Neuron (in vitro differentiated cells): ENCODE data around the gene PNPT1.
A peak's percentile ranks its signal among the peaks of the same experiment; 100 is the strongest.

Experiments
- H2AFZ ChIP-seq: one replicate; pipeline ENCODE4 v1.6.1; 2013; ENCODE audit warnings: low read depth, mild to moderate bottlenecking, inconsistent platforms, low read length, moderate library complexity
- H3K27me3 ChIP-seq: one replicate; pipeline ENCODE4 v1.6.1; 2013; ENCODE audit warnings: low read length; ENCODE audit not compliant: insufficient read depth
- H3K36me3 ChIP-seq: one replicate; pipeline ENCODE4 v1.6.1; 2013; ENCODE audit warnings: low read length; ENCODE audit not compliant: insufficient read depth
- H3K4me1 ChIP-seq: one replicate; pipeline ENCODE4 v1.6.1; 2013; ENCODE audit warnings: low read length; ENCODE audit not compliant: insufficient read depth
- H3K4me3 ChIP-seq: 2 replicates; pipeline ENCODE4 v1.5.1; 2013; ENCODE audit warnings: mild to moderate bottlenecking, low read length, moderate library complexity
- H3K9me3 ChIP-seq: one replicate; pipeline ENCODE4 v1.6.1; 2013; ENCODE audit warnings: low read length

Gene PNPT1

DNA sequence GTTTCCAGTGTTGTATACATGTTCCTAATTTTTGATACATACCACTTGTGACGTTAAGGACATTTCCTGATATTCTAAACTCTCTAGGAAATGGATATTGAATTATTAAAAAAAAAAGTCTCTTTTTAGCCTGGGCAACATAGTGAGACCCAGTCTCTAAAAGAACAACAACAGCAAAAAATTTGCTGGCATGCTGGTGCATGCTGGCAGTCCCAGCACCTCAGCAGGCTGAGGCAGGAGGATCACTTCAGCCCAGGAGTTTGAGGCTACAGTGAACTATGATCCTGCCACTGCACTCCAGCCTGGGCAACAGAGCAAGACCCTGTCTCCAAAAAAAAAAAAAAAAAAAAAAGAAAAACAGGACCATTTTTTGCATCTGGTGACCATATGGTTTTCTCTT lies 65.7 kb downstream of the PNPT1 start:
- H2AFZ ChIP-seq, result no peak overlapping the region
- no peaks in the 10 kb centered on the region for H3K27me3 ChIP-seq
- H3K4me1 ChIP-seq, result no peaks in the 10 kb centered on the region

DNA sequence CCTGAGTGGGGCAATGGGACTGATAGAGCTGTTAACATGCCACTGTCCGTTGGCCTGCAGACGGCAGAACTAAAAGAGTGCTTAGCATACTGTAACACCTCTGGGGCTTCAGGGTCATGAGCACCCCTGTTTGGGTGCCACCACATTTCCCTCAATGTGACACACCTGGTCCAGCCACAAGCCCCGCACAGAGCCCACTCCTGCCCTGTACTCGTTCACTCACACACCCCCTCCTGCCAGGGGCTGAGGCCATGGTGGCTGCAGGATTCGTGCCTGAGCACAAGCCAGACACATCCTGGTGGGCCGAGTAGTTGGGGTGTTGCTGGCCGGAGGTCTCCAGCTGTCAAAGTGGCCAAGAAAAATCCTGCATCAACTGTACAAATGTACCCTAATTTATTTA lies 71.8 kb downstream of the PNPT1 start:
- Histone ChIP-seq H3K4me1 (peaks cover 9% of the 10 kb centered on the region), H3K9me3 (no peaks in the 10 kb centered on the region), H3K36me3 (peaks cover 10% of the 10 kb centered on the region), H2AFZ (no peak overlapping the region), H3K27me3 (no peaks in the 10 kb centered on the region), H3K4me3 (no peak overlapping the region)

More for the DNA sequence above, 65.7 kb downstream of the PNPT1 start:
- Histone ChIP-seq H3K9me3 (no peaks in the 10 kb centered on the region), H3K4me3 (no peak overlapping the region), H3K36me3 (peaks cover 12% of the 10 kb centered on the region)

DNA sequence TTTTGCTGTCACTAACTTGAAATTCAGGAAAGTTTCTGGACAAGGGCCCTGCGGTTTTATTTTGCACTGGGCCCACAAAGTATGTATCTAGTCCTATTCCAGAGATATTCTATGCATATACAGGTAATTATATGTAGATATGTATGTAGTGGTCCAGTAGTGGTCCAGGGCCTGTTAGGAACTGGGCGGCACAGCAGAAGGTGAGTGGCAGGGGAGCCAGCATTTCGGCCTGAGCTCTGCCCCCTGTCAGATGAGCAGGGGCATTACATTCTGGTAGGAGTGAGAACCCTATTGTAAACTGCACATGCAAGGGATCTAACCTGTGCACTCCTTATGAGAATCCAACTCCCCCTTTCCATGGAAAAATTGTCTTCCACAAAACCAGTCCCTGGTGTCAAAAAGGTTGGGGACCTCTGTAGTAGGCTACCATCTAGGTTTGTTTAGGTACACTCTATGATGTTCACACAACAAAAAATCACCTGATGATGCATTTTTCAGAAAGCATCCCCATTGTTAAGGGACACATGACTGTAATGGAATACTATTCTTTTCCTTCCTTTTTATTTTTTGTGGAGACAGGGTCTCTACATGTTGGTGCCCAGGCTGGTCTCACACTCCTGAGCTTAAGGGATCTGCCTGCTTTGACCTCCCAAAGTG lies 73.4 kb downstream of the PNPT1 start:
- Histone ChIP-seq H3K36me3 (peaks cover 8% of the 10 kb centered on the region), H3K9me3 (no peaks in the 10 kb centered on the region), H2AFZ (no peak overlapping the region), H3K4me1 (peaks cover 17% of the 10 kb centered on the region), H3K27me3 (no peaks in the 10 kb centered on the region), H3K4me3 (no peak overlapping the region)

DNA sequence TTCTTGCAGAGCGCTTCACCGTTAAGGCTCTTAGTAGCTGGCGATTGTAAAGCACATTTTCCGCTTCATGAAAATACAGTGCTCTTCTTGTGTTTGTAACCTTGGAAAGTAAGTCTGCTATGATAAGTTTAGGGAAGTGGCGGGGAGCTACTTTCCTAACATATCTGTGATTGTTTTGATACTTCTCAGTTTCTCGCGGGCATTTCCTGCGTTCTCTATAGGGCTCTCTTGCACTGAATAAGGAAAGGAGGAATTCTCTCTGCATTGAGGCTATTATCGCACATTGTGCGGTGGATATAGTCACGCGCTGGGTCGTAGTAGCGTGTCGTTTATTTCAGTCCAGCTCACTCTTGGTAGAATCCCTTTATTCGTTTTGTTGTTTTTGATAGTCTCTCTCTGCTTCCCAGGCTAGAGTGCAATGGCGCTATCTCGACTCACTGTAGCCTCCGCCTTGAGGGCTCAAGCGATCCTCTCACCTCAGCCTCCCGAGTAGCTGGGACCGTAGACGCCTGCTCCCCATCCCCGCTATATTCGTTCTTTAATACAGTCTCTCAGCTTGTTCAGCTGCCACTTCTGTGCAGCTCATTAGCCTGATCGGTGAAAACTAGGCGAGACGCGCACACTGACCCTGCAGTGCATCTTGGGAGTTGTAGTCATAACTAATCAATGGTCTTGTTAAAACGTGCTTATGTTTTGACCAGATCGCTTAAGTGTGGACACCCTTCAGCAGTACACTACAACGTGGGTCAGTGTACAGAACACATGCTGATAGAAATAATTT lies 75.2 kb downstream of the PNPT1 start:
- Histone ChIP-seq H3K9me3 (no peaks in the 10 kb centered on the region), H3K4me3 (peak overlapping the region; percentile 95), H3K27me3 (no peaks in the 10 kb centered on the region), H3K4me1 (peaks cover 20% of the 10 kb centered on the region), H3K36me3 (peaks cover 22% of the 10 kb centered on the region), H2AFZ (peak overlapping the region; percentile 47)

DNA sequence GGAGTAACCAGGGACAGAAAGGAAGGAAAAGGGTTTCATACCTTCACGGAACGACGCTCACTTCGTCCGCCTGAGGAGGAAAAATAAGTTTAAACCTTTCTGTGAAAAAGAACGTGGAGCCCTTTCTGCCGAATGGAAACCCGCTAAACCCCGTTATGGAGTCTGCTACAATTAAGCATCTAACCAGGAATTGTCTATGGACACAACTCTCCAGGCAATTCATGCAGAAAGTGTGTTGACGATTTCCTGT lies 75.7 kb downstream of the PNPT1 start:
- Histone ChIP-seq H3K27me3 (no peaks in the 10 kb centered on the region), H2AFZ (peak overlapping the region; percentile 47), H3K9me3 (no peaks in the 10 kb centered on the region), H3K4me1 (peaks cover 20% of the 10 kb centered on the region), H3K4me3 (peak overlapping the region; percentile 95), H3K36me3 (peaks cover 27% of the 10 kb centered on the region)

DNA sequence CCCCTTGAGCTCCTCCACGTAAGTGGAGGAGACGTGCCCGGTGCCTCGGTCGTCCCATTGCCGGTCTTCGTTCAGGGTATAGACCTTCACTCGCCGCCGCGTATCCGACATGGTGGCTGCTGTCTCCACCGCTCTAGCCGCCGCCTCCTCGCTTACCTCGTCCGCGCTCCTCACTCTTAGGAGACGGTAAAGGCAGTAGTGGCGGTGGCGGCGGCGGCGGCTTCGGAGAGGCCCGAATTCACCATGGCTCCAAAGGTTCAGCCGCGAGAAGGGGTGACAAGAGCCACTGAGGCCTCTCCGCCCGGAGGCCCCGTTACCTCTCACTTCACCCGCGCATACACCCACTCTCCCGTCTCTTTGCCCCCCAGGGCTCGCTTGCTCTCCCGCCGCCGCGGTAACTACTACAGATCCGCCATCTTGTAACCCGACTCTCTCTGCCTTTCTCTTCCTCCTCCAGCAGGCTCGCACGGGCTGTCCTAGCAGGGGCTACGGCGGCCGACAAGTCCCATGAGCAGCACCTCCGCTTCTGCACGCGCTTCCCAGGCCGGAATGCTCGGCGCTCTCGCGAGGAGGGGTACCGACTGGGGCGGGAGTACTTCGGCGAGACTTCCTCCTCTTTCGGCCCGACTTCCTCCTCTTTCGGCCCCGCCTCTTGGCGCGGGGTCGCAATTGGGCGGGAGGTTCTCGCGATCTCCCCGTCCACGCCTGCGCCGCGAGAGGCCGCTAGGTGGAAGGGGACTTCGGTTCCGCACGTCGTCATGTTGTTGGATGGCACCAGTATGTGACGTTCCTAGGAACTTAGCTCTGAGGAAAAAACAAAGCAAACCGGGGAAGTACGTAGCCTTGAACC lies 76.2 kb downstream of the PNPT1 start, which contains the start of gene PPP4R3B:
Gene PPP4R3B (minus strand): TSS at position 448 of the 850 bp plus-strand sequence. CDS start 337 bp downstream, at position 111.
- Histone ChIP-seq H3K4me3 (peak within 1 kb of the TSS; percentile 95), H3K27me3 (no peaks in the 10 kb centered on the region), H2AFZ (peak within 1 kb of the TSS; percentile 47), H3K9me3 (no peaks in the 10 kb centered on the region), H3K36me3 (peaks cover 32% of the 10 kb centered on the region), H3K4me1 (peaks cover 20% of the 10 kb centered on the region)

DNA sequence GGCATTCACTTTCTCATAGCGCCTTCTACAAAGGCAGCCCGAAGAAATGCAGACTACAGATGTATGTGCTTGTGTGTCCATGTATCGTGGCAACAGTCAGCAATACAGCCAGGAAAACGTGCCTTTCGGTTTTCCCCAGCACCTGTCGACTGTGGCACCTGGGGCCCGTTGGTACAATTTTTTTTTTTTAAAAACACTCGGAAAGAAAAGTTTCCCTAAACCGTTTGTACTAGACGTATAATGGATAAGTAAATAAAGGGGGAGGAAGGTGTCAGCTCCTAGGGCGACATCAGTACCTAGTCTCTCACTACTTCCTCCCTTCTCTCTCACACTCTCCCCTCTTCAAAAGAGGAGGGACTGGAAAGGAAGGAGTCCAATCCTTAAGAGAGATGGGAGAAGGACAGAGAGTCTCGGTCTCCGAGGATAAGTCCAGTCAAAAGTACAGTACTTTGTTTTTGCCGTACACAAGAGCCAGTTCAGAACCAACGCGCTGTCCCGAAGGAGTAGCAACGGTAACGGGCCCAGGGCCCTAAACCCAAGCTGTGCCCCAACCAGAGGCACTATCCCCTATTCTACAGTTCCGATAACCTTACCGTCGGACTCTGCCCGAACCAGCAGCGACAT lies 77.0 kb downstream of the PNPT1 start:
- no peaks in the 10 kb centered on the region for H3K27me3 ChIP-seq
- peak overlapping the region; percentile 29 for H2AFZ ChIP-seq
- peak overlapping the region; percentile 95 for H3K4me3 ChIP-seq
- peaks cover 36% of the 10 kb centered on the region for H3K36me3 ChIP-seq
- no peaks in the 10 kb centered on the region for H3K9me3 ChIP-seq
- H3K4me1 ChIP-seq, result peaks cover 20% of the 10 kb centered on the region

DNA sequence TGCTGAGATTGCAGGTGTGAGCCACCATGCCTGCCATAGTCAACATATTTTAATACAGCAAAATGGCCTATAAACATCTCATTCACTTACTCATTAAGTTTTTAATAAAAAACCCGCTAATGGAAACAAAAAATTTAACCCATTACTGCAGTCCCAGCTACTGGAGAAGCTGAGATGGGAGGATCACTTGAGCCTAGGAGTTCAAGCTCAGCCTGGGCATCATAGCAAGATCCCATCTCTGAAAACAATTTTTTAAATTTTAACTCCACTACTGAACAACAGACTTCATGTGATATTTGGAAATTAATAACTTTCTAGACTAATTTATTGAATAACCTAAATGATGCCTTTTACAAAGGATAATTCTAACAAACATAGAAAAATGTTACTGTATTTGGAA lies 81.6 kb downstream of the PNPT1 start:
- Histone ChIP-seq H3K9me3 (no peaks in the 10 kb centered on the region), H3K36me3 (peaks cover 38% of the 10 kb centered on the region), H2AFZ (no peak overlapping the region), H3K4me1 (peaks cover 11% of the 10 kb centered on the region), H3K27me3 (no peaks in the 10 kb centered on the region), H3K4me3 (no peak overlapping the region)

DNA sequence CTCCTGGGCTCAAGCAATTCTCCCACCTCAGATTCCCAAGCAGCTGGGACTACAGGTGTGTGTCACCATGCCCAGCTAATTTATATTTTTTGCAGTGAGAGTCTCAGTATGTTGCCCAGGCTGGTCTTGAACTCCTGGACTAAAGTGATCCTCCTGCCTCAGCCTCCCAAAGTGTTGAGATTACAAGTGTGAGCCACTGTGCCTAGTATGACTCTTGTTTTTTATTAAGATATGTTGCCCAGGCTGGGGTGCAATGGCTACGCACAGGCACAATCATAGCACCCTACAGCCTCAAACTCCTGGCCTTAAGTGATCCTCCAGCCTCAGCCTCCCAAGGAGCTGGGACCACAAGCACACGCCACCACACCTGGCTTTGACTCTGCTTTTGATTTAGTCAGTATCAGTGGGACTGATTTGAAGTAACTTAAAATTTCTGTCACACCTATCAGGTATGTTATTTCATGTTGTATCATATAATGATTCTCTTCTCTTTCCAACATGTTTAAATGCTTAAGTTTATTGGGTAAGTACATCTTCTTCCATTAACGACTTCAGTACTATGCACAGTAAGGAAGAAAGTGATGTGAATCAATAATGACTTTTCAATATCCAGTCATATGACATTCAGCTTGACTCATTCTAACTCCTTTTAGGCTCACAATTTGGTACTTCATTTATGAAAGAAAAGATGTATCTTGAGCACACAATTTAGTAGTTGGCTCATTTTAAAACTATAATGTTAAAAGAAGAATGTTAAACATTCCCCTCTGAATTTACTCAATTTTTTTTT lies 82.5 kb downstream of the PNPT1 start:
- peaks cover 10% of the 10 kb centered on the region for H3K4me1 ChIP-seq
- H3K36me3 ChIP-seq, result peaks cover 38% of the 10 kb centered on the region
- H3K27me3 ChIP-seq, result no peaks in the 10 kb centered on the region
- no peak overlapping the region for H2AFZ ChIP-seq
- no peak overlapping the region for H3K4me3 ChIP-seq
- H3K9me3 ChIP-seq, result no peaks in the 10 kb centered on the region

DNA sequence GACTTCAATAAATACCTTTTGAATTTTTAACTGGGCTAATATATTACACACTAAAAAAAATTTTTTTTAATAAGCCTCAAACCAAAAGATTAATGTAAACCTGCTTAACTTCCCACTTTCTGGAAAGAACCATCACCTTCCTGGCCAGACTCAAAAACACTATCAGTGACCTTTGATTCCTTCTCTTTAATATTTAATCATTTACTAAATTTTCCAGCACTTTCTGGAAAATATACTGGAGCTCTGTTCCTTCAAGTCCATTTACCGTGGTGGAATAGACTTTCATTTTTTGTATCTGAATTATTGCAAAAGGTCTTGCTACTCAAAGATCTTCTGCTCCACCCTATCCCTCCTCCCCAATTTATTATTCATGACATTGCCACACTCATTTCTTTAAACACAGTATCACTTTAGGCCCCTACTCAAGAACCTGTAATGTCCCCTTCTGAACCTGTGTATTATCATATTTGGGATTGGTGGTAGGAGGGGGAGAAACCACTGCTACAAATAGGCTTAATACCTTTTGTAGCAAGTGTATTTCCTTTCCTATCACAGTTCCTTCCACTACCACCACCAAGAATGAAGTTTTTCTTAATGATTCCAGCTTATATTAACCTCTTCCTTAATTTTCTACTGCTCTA lies 83.6 kb downstream of the PNPT1 start:
- Histone ChIP-seq H3K4me1 (peaks cover under 1% of the 10 kb centered on the region), H3K4me3 (no peak overlapping the region), H3K9me3 (no peaks in the 10 kb centered on the region), H3K27me3 (no peaks in the 10 kb centered on the region), H3K36me3 (peaks cover 35% of the 10 kb centered on the region), H2AFZ (no peak overlapping the region)

DNA sequence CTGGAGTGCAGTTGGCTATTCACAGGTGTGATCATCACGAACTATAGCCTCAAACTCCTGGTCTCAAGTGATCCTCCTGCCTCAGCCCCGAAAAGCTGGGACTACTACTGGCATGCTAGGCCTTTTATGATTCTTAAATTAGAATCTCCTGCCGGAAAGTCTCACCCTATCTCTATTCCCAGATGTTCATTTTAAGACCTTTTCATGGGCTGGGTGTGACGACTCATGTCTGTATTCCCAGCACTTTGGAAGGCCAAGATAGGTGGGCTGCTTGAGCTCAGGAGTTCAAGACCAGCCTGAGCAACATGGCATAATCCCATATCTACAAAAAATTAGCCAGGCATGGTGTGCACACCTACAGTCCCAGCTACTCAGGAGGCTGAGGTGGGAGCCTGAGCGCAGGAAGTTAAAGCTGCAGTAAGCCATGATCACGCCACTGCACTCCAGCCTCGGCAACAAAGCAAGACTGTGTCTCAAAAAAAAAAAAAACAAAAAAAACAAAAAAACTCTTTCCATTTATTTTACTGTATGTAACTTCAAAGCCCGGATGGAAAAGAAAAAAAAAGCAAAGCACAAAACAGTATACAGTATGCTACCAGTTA lies 84.3 kb downstream of the PNPT1 start:
- Histone ChIP-seq H3K27me3 (no peaks in the 10 kb centered on the region), H3K36me3 (peaks cover 29% of the 10 kb centered on the region), H3K4me1 (no peaks in the 10 kb centered on the region), H2AFZ (no peak overlapping the region), H3K9me3 (no peaks in the 10 kb centered on the region), H3K4me3 (no peak overlapping the region)

DNA sequence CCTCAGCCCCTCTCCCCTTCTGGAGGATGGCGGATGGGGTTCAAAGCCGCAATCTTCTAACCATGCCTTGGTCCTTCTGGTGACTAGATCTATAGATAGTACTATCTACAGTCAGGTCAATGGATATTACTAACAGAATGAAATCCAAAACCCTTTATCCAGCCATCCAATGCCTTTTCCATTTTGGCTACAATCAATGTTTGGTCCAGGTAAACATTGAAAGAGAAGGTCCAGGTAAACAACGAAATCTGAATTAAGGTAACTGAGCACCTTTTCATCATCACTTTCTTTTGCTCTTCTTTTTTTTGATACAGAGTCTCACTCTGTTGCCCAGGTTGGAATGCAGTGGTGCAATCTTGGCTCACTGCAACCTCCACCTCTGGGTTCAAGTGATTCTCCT lies 85.9 kb downstream of the PNPT1 start:
- no peaks in the 10 kb centered on the region for H3K4me1 ChIP-seq
- no peaks in the 10 kb centered on the region for H3K27me3 ChIP-seq
- H3K9me3 ChIP-seq, result no peaks in the 10 kb centered on the region
- H3K36me3 ChIP-seq, result peaks cover 18% of the 10 kb centered on the region
- no peak overlapping the region for H2AFZ ChIP-seq
- H3K4me3 ChIP-seq, result no peak overlapping the region
